GM12801 (cell line): ENCODE measurements around the gene TSR1.

Experiments used
- CTCF ChIP-seq: IDR thresholded peaks from one replicate; pipeline ENCODE4 v1.5.1; 2011; ENCODE audit warnings: control low read depth; ENCODE audit not compliant: insufficient read length; ENCODE audit errors: extremely low read depth

Gene TSR1

GRCh38 chr17:2292100-2292499 is 44.2 kb downstream of the TSR1 start:
- no peak for TF ChIP-seq CTCF

- no peak for TF ChIP-seq CTCF
These were observed 46.3 kb downstream of the TSR1 start for GRCh38 chr17:2289878-2290478.

- TF ChIP-seq CTCF = no peak
These were observed 53.0 kb downstream of the TSR1 start for GRCh38 chr17:2283302-2283701.

- TF ChIP-seq CTCF = no peak
These were observed 53.9 kb downstream of the TSR1 start for GRCh38 chr17:2282297-2282873.

GRCh38 chr17:2279707-2280106 is 56.5 kb downstream of the TSR1 start:
- TF ChIP-seq CTCF = no peak

GRCh38 chr17:2277429-2278170 is 58.7 kb downstream of the TSR1 start:
- no peak for TF ChIP-seq CTCF

GRCh38 chr17:2275722-2276121 is 60.5 kb downstream of the TSR1 start:
- TF ChIP-seq CTCF = no peak
